Skin of body (tissue), 2 donors: ENCODE results near the gene SLC51B. TPM values are rescaled to one million over a fixed set of nuclear protein-coding genes. Genes with fewer than 3 reads are reported as not detected.
"Not testable (repeated sequence)": the region's sequence is repeated elsewhere in the genome, so short reads cannot be mapped to it uniquely, and the experiment has no call there.

Experiments
- DNase-seq: peaks from one replicate; lab custom pipeline; 2025; lab: John Stamatoyannopoulos, UW
- total RNA-seq: library from RNA; depleted of rRNA; stranded (reverse); fragments of >200 nt; gene quantifications from one replicate; pipeline ENCODE4 v1.2.3, GENCODE V29; 2014

Gene SLC51B
- total RNA-seq, 1 donor from 2014 or later = not detected

- DNase-seq = no peak
Measured at GRCh38 chr15:65066001-65066634, 20.9 kb downstream of the SLC51B start.

DNA sequence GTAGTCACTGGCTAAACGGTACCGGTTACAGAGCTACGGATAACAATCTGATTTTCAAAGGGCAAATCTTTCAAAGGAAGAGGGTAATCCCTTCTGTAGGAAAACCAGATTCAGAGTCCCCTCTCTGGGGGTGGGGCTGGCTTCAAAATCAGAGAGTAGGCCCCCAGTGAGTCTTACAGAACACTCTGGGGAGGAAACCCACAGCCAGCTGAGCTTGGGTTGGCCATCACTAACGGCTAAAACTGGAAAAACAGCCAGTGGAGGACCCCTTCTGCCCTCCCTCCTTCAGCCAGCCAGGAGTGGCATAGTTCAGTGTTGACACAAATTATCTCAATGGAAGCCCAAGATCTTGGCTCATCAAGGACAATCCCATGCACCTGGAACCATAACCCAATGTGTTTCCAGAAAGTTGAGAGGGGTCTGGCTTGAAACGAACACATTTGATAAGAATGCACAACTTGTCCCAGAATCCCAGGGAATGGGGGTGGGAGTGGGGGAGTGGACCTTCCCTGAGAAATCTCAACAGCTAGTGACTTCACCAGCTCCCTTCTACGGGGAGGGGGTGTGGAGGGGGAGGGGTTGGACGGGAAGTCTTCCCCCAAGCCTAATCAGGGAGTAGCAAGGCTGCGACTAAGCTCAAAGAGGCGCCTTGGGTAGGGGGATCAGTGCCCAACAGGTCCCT, 21.6 kb downstream of the SLC51B start:
- DNase-seq = peak; percentile 26

GRCh38 chr15:65067317-65067644, 22.1 kb downstream of the SLC51B start:
- no peak for DNase-seq

DNA sequence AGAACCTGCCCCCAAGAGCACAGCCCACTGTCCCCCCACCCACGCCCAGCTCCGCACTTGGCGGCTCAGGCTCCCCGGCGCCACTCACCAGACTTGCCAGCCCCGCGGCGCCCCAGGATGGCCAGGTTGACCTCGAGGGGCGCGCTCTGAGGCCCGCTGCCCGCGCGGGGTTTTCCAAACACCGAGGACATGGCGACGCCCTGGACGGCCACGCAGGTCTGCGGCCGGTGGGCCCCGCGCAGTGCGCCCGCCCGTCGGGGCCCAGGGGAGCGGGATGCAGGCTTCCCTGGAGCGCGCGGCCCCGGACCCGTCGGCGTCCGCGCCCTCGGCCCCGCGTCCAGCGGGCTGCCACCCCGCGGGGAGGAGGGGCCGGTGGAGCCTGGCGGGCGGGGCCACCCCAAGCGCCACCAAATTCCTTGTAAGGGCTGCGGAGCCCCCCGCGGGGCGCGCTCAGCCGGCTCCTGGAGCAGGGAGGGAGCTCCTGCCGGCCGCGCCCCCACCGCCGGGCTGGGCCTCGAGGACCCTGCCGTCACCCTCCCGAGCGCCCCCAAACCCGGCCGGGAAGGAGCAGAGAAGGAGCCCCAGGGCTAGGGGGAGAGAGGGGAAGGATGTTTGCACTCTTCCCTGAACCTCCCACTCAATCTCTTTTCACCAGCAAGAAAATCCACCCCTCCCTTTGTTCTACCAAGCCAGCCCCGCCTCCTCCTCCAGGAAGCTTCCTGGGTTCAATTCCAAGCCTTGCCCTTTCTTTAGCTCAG, 22.6 kb downstream of the SLC51B start, which contains the start of gene RASL12:
TSS of gene RASL12 (minus strand) at position 347 of the 758 bp plus-strand sequence. CDS start at position 191, 156 bp downstream.
- DNase-seq = no peak

DNA sequence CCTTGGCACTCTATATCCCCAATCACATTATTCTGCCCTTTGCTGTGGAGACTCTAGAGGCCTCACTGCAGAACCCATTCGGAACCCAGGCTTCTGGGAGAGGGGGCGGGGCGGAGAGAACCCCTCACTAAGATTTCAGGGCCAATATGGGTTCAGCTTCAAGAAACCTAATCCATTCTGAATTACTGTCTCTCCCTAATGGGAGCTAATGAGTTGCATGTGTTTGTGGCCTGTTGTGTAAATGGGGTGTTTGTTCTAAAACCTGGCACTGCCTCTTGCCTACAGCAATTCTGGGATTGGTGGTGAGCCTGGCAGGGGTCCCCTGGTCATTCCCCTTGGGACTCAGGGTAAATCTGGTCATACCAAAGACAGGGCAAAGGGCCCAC, 23.2 kb downstream of the SLC51B start:
- peak; percentile 6 for DNase-seq

DNA sequence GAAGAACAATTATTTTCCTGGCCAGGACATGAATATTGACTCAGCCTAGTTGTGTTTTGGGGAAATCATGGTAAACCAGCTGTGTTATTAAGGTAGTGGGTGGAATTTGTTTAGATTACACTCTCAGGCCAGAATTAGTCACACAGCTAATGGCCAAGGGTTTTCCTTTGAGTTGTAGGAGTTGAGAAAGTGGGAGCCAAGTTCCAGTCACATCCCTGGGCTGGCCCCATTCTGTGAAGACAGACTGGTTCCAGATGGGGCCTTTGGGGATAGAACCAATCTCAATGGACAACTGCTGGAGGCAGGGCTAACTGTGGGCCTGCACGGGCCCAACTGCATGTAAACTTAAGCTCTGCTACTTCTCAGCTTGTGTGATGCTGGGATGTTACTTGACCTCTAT, 24.0 kb downstream of the SLC51B start:
- no peak for DNase-seq

GRCh38 chr15:65069779-65070546, 24.8 kb downstream of the SLC51B start:
- DNase-seq = no peak

GRCh38 chr15:65071381-65071811, 26.2 kb downstream of the SLC51B start:
- DNase-seq = peak; percentile 10

DNA sequence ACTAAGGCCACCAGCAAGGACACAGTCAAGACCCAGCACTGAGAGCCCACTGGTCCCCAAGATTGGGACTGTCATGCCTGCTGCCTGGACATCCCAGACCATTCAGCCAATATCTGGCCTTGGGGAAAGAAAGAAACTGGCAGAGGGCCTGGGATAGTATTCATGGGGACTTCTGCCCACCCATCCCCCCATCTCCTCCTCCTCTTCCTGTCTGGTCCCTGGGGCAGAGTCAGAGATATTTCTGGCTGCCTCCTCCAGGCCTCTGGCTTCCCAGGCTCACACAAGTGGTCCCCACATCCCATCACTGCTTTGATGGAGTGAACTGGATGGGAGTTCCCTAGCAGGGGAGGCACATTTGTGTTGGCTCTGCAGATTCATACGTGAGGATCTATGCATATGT, 26.8 kb downstream of the SLC51B start:
- DNase-seq = peak; percentile 32

- DNase-seq = no peak
Measured at GRCh38 chr15:65072617-65073016, 27.4 kb downstream of the SLC51B start.

- DNase-seq = not testable (repeated sequence)
Measured at GRCh38 chr15:65074946-65075345, 29.8 kb downstream of the SLC51B start.

- DNase-seq = not testable (repeated sequence)
Measured at GRCh38 chr15:65075607-65076395, 30.6 kb downstream of the SLC51B start.

GRCh38 chr15:65076486-65077290, 31.5 kb downstream of the SLC51B start, which contains the start of gene KBTBD13:
KBTBD13 (plus strand) TSS chr15:65076746; CDS start chr15:65076816, 70 bp downstream.
- DNase-seq = no peak

DNA sequence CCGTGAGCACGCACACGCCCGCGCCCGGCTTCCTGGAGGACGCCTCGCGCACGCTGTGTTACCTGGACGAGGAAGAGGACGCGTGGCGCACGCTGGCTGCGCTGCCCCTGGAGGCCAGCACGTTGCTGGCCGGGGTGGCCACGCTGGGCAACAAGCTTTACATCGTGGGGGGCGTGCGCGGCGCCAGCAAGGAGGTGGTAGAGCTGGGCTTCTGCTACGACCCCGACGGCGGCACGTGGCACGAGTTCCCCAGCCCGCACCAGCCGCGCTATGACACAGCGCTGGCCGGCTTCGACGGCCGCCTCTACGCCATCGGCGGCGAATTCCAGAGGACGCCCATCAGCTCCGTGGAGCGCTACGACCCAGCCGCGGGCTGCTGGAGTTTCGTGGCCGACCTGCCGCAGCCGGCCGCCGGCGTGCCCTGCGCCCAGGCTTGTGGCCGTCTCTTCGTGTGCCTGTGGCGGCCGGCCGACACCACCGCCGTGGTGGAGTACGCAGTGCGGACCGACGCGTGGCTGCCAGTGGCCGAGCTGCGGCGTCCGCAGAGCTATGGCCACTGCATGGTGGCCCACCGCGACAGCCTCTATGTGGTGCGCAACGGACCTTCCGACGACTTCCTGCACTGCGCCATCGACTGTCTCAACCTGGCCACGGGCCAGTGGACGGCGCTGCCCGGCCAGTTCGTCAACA, 32.2 kb downstream of the SLC51B start:
- DNase-seq = no peak

GRCh38 chr15:65077981-65078352, 32.8 kb downstream of the SLC51B start:
- DNase-seq = no peak

DNA sequence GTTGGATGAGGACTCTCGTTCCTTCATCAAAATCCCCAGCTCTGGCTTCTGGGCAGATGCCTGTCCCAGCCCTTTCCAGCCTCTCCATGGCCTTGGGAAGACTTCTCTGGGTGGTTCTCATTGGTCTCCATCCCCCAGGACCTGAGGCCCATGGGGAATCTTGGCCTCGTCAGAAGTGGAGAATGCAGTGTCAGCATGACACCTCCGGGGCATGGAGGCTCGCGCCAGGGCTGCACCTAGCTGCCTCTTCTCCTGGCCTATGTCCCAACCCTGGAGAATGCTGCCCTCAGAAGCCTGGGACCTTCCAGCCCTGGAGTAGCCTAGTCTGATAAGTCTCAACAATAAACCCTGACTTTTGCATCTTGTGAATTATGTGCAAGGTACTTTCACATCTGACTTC, 34.4 kb downstream of the SLC51B start:
- no peak for DNase-seq

DNA sequence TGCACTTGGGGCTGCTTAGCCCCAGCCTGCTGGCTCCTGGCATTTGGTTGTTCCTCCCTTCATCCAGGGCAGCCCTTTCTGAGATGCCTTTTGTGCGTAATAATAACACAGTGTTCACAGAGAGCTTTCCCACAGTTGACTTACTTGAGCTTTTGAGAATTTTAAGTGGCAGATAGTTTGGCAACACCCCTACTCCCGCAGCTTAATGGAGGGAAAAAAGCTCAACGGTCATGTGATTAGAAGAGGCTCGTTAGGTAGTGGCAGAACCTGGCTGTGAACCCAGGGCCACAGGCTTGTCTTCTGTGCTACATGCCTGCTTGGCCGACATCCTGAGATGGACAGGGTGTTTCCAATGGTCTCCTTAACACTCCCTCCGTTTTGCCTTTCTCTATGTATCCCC, 36.1 kb downstream of the SLC51B start:
- DNase-seq = no peak

- DNase-seq = no peak
Measured at GRCh38 chr15:65081758-65082157, 36.6 kb downstream of the SLC51B start.

DNA sequence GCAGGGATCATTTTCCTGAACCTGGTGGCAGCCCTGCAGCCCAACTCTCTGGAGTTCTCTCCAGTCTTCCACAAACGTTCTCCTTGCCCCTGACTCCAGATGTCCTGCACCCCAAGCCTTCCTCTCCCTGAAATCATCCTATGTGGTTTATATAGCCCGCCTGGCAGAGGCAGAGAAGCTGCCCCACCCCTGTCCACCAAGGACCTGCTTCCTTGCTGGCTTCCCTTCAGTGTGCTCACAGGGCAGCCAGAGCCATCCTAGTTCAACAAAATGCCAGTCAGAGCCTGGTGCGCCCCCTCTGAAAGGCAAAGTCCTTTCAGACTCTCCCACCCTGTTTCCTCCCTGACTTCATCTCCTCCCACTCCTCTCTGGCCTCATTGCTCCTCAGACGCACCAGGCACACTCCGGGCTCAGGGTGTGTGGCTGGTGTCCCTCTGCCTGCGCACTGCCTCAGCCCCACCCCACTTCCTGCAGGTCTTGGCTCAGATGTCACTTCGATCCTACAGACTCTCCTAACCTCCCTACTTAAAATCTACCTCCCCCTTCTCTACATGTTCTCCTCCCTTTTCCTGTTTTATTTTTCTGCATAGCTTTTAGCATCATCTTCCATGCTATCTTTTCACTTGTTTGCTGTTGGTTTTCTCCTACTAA, 37.2 kb downstream of the SLC51B start:
- no peak for DNase-seq
